Sigmoid colon (tissue), 7 donors: ENCODE data around the gene COMMD1. TPM values are rescaled to one million over a fixed set of nuclear protein-coding genes. Genes with fewer than 3 reads are reported as not detected.

Experiments
- DNase-seq: peaks from one replicate; pipeline ENCODE4 v3.0.0-alpha.2; 2019
- H3K27ac ChIP-seq, 4 donors: fragments of 200-600 bp; sonication (generic); one replicate each; pipeline ENCODE4 v1.5.1; 2016 to 2019; ENCODE audit warnings: mild to moderate bottlenecking in 1 of 4
- H3K27me3 ChIP-seq, 3 donors: fragments of 200-600 bp; sonication (generic); one replicate each; pipeline ENCODE4 v1.5.1; 2019; ENCODE audit warnings: mild to moderate bottlenecking in 1 of 3
- H3K36me3 ChIP-seq, 4 donors: fragments of 200-600 bp; sonication (generic); one replicate each; pipeline ENCODE4 v1.5.1; 2016 to 2019
- H3K4me1 ChIP-seq, 4 donors: fragments of 200-600 bp; sonication (generic); one replicate each; pipeline ENCODE4 v1.5.1; 2017 to 2019
- H3K4me3 ChIP-seq, 4 donors: fragments of 200-600 bp; sonication (generic); one replicate each; pipeline ENCODE4 v1.5.1; 2017 to 2019; ENCODE audit warnings: mild to moderate bottlenecking in 2 of 4, moderate library complexity in 1 of 4
- H3K9me3 ChIP-seq, 4 donors: fragments of 200-600 bp in 3 of 4; sonication (generic) in 3 of 4; one replicate each; pipeline versions ENCODE4 v1.5.1 to v1.6.1; 2013 to 2019
- EP300 ChIP-seq, 4 donors: sonication (generic); formaldehyde crosslinking; IDR thresholded peaks; one replicate each; pipeline ENCODE4 v1.6.1; 2017; ENCODE audit warnings: antibody characterized with exemption in 4 of 4
- POLR2A ChIP-seq, 2 donors: fragments of 450-650 bp; IDR thresholded peaks; one replicate each; pipeline ENCODE4 v1.6.1; 2016; ENCODE audit warnings: antibody characterized with exemption in 2 of 2, mild to moderate bottlenecking in 2 of 2, moderate library complexity in 2 of 2
- POLR2AphosphoS5 ChIP-seq, 4 donors: sonication (generic); formaldehyde crosslinking; IDR thresholded peaks; one replicate each; pipeline ENCODE4 v1.6.1; 2017; ENCODE audit warnings: antibody characterized with exemption in 4 of 4
- WGBS, 2 donors: extraction: QIAGEN DNeasy Blood & Tissue Kit; methylation state at CpG; one replicate each; pipeline ENCODE4 v1.1.7; 2013; 5-methylcytosine and 5-hydroxymethylcytosine counted together
- intact Hi-C: fragments of 100-400 bp; cut with DNase I; formaldehyde crosslinking; loops from one replicate; pipeline ENCODE4 v1.15.1; 2023
- polyA plus RNA-seq, 3 donors: library from polyadenylated mRNA; stranded (reverse); fragments of 200-250 nt; gene quantifications; one replicate each; pipeline ENCODE4 v1.2.3, GENCODE V29; 2013
- total RNA-seq, 4 donors: library from RNA; depleted of rRNA; stranded (reverse); fragments of >200 nt; gene quantifications; one replicate each; pipeline ENCODE4 v1.1.0, GENCODE V29; 2016
- TF ChIP-seq, protein P1 (sequence below), 4 experiments: fragments of 450-650 bp in 3 of 4; fragments of 200-600 bp in 1 of 4; IDR thresholded peaks; one replicate each; pipeline ENCODE4 v1.5.1; 2016 to 2019; ENCODE audit warnings: antibody characterized with exemption in 4 of 4, mild to moderate bottlenecking in 3 of 4, moderate library complexity in 2 of 4
- donor health status: healthy with polysubstance abuse.
- donor health status: Bipolar disorder and iron deficiency.
- donor health status: healthy.

The COMMD1 gene
- total and polyA plus RNA-seq, 7 donors = 27.2 to 59.2 (median 50.6) TPM

- H3K27ac ChIP-seq = no peak overlapping the region
- peaks cover 0 to 6% (median 0%) of the 10 kb centered on the region in 4 donors for H3K36me3 ChIP-seq
- no peaks in the 10 kb centered on the region for H3K27me3 ChIP-seq
- H3K9me3 ChIP-seq = no peaks in the 10 kb centered on the region
- TF ChIP-seq POLR2AphosphoS5 (IDR thresholded peaks at IDR 0.05) (no peak), EP300 (IDR thresholded peaks at IDR 0.05) (no peak), POLR2A (IDR thresholded peaks at IDR 0.05) (no peak)
- TF ChIP-seq, protein P1, sequence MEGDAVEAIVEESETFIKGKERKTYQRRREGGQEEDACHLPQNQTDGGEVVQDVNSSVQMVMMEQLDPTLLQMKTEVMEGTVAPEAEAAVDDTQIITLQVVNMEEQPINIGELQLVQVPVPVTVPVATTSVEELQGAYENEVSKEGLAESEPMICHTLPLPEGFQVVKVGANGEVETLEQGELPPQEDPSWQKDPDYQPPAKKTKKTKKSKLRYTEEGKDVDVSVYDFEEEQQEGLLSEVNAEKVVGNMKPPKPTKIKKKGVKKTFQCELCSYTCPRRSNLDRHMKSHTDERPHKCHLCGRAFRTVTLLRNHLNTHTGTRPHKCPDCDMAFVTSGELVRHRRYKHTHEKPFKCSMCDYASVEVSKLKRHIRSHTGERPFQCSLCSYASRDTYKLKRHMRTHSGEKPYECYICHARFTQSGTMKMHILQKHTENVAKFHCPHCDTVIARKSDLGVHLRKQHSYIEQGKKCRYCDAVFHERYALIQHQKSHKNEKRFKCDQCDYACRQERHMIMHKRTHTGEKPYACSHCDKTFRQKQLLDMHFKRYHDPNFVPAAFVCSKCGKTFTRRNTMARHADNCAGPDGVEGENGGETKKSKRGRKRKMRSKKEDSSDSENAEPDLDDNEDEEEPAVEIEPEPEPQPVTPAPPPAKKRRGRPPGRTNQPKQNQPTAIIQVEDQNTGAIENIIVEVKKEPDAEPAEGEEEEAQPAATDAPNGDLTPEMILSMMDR (IDR thresholded peaks at IDR 0.05) = no peak
- 79 to 92% methylated on average over 5 of the region's 5 CpGs for WGBS, 2 donors
- DNase-seq = no peak
- intact Hi-C loops = no loop called here
- no peak overlapping the region for H3K4me3 ChIP-seq
- peaks cover 0 to 8% (median 3%) of the 10 kb centered on the region in 4 donors for H3K4me1 ChIP-seq
Observed at GRCh38 chr2:62140426-62141141, 235.1 kb downstream of the COMMD1 start.

DNA sequence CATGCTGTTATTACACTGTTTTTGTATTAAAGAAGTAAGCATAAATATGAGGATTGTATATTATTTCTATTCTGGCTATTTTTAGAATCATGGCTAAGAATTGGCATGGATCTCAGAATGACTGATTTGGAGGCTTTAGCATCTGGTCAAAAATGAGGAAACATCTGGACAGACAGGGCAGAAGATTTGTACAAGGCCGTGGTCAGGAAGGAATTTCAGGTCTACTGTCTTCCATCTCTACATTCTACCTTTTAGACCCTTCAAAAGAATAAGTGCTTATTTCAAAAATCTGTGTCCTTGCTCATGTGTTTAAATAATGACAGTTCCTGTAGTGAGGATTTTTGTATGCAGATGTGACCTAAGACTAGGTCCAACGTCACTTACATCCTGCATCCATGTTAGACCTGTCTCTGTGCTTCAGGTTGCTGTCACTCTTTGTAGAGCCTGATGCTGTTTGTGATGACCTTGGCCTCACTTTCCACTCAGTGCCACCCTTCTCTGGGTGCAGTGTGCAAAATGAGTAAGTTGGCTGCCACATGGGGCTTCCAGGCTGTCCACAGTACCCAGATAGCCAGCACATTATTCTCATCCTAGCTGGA is 235.8 kb downstream of the COMMD1 start:
- no peaks in the 10 kb centered on the region for H3K36me3 ChIP-seq
- H3K9me3 ChIP-seq = no peaks in the 10 kb centered on the region
- DNase-seq = no peak
- H3K4me3 ChIP-seq = no peak overlapping the region
- TF ChIP-seq, protein P1 (IDR thresholded peaks at IDR 0.05) = no peak
- TF ChIP-seq POLR2AphosphoS5 (IDR thresholded peaks at IDR 0.05) = no peak
- TF ChIP-seq POLR2A (IDR thresholded peaks at IDR 0.05) = no peak
- no peak overlapping the region for H3K27ac ChIP-seq
- H3K4me1 ChIP-seq = peaks cover 0 to 8% (median 3%) of the 10 kb centered on the region in 4 donors
- H3K27me3 ChIP-seq = no peaks in the 10 kb centered on the region
- intact Hi-C loops = no loop called here
- WGBS, 2 donors = 63 to 84% methylated on average over 2 of the region's 2 CpGs

- Histone ChIP-seq H3K9me3 (no peaks in the 10 kb centered on the region), H3K27me3 (no peaks in the 10 kb centered on the region), H3K4me1 (peaks cover 0 to 7% (median 2%) of the 10 kb centered on the region in 4 donors), H3K4me3 (no peak overlapping the region), H3K27ac (no peak overlapping the region), H3K36me3 (no peaks in the 10 kb centered on the region)
- 63 to 87% methylated on average over 4 of the region's 4 CpGs for WGBS, 2 donors
- no peak for DNase-seq
- intact Hi-C loops = no loop called here
- TF ChIP-seq, protein P1 (IDR thresholded peaks at IDR 0.05) = no peak
- no peak for TF ChIP-seq POLR2A (IDR thresholded peaks at IDR 0.05)
- no peak for TF ChIP-seq POLR2AphosphoS5 (IDR thresholded peaks at IDR 0.05)
- TF ChIP-seq EP300 (IDR thresholded peaks at IDR 0.05) = no peak
Observed at GRCh38 chr2:62142054-62142453, 236.6 kb downstream of the COMMD1 start.

DNA sequence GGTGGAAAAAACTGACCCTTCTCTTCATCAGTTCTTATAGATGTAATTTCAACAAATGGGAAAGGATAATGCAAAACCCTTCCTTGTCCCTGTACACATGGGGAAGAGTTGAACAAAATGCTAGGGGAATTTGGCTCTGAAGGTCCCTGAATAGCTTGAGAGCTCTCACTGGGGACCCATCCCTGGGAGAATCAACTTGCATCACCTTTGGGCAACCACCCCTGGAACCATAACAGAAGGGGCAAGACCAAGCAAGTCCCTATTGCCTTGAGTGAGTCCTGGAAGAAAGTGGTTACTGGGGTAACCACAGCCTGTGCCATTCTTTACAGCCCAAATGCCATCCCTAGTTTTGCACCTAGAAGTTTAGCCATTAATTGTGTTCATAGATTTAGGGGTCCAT is 238.2 kb downstream of the COMMD1 start:
- DNase-seq = no peak
- TF ChIP-seq EP300 (IDR thresholded peaks at IDR 0.05) (no peak), POLR2AphosphoS5 (IDR thresholded peaks at IDR 0.05) (no peak), POLR2A (IDR thresholded peaks at IDR 0.05) (no peak)
- TF ChIP-seq, protein P1 (IDR thresholded peaks at IDR 0.05) = no peak
- Histone ChIP-seq H3K36me3 (no peaks in the 10 kb centered on the region), H3K27me3 (no peaks in the 10 kb centered on the region), H3K4me3 (no peak overlapping the region), H3K9me3 (no peaks in the 10 kb centered on the region), H3K4me1 (no peaks in the 10 kb centered on the region), H3K27ac (no peak overlapping the region)
- intact Hi-C loops = no loop called here
